Measurements from ENCODE around the gene OPA1.

Gene OPA1, protein sequence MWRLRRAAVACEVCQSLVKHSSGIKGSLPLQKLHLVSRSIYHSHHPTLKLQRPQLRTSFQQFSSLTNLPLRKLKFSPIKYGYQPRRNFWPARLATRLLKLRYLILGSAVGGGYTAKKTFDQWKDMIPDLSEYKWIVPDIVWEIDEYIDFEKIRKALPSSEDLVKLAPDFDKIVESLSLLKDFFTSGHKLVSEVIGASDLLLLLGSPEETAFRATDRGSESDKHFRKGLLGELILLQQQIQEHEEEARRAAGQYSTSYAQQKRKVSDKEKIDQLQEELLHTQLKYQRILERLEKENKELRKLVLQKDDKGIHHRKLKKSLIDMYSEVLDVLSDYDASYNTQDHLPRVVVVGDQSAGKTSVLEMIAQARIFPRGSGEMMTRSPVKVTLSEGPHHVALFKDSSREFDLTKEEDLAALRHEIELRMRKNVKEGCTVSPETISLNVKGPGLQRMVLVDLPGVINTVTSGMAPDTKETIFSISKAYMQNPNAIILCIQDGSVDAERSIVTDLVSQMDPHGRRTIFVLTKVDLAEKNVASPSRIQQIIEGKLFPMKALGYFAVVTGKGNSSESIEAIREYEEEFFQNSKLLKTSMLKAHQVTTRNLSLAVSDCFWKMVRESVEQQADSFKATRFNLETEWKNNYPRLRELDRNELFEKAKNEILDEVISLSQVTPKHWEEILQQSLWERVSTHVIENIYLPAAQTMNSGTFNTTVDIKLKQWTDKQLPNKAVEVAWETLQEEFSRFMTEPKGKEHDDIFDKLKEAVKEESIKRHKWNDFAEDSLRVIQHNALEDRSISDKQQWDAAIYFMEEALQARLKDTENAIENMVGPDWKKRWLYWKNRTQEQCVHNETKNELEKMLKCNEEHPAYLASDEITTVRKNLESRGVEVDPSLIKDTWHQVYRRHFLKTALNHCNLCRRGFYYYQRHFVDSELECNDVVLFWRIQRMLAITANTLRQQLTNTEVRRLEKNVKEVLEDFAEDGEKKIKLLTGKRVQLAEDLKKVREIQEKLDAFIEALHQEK

GRCh38 chr3:193592841-193593667 is at the start of gene OPA1:
OPA1 (plus strand) TSS chr3:193593208; CDS start chr3:193593378, 170 bp downstream.
- FAIRE-seq (peak; percentile 67), DNase-seq (ENCODE audit: low spot score) (peak; percentile 98)

- FAIRE-seq, result no peak
- DNase-seq (ENCODE audit: low spot score), result no peak
These were observed 48.7 kb upstream of the OPA1 start for GRCh38 chr3:193544289-193544688.

- DNase-seq (ENCODE audit: low spot score) (no peak), FAIRE-seq (no peak)
These were observed 47.7 kb upstream of the OPA1 start for GRCh38 chr3:193545304-193545703.

- DNase-seq (ENCODE audit: low spot score) (no peak), FAIRE-seq (no peak)
These were observed 46.9 kb upstream of the OPA1 start for GRCh38 chr3:193546129-193546528.

DNA sequence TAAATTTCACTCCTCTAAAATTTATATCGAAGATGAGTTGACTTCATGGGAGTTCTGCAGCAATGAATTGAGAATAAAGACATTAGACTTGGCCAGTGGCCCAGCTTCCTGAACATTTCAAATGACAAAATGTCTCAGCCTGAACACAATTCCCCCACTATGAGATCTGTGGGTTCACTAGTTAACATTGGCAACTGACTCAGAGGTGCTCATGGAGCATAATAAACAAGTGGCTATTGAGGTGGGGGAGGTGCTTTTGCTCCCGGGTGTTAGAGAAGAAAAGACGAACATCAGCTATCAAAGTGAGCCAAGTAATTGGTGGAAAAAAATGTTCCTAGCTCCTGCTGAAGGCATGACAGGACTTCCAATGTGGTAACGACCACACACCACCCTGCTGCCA is 44.6 kb upstream of the OPA1 start:
- no peak for FAIRE-seq
- no peak for DNase-seq (ENCODE audit: low spot score)

DNA sequence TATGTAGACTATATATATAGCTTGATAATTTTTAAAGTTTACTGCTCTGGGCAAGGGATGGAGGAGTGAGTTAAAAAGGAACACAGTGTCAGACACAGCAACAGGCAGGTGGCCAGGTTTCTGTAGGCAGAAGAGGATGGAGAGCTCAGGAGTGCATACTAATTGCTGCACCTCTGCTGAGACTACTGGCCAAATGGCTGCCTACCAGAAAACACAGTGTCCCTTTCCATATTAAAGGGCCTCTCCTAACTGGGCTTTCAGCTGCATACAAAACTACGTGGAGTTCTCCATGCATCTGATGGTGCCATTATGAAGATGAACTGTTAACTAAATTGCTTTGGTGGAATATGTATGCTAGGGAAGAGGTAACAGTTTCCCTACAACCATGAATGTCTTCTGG is 40.1 kb upstream of the OPA1 start:
- no peak for DNase-seq (ENCODE audit: low spot score)
- FAIRE-seq, result no peak

- FAIRE-seq (no peak), DNase-seq (ENCODE audit: low spot score) (no peak)
These were observed 39.4 kb upstream of the OPA1 start for GRCh38 chr3:193553586-193553985.

DNA sequence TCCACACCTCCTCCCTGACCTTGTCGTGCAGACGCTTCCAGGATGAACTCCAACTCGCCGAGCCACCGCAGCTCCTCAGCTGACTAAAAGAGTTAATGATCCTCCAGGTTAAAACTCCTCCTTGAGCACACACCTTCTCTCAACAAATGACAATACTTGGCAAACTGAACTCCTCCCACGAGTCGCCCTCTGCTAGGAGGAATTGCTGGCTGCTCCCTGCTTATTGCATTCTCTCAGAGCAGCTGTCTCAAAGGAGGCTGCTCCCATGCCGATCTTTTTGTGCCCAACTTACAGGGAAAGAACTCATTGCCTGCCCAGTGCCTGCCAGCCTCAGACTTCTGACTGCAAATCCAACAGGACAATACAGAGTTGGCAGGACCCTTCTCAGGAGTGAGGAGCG is 38.2 kb upstream of the OPA1 start, which contains the start of gene ATP13A4:
ATP13A4 (minus strand) TSS at position 85 of the 400 bp plus-strand sequence. CDS start 96 bp downstream, outside the sequence.
- no peak for DNase-seq (ENCODE audit: low spot score)

GRCh38 chr3:193556841-193557240 is 36.2 kb upstream of the OPA1 start:
- no peak for FAIRE-seq
- no peak for DNase-seq (ENCODE audit: low spot score)

More for the DNA sequence above, 38.2 kb upstream of the OPA1 start, which contains the start of gene ATP13A4:
- FAIRE-seq, result no peak

DNA sequence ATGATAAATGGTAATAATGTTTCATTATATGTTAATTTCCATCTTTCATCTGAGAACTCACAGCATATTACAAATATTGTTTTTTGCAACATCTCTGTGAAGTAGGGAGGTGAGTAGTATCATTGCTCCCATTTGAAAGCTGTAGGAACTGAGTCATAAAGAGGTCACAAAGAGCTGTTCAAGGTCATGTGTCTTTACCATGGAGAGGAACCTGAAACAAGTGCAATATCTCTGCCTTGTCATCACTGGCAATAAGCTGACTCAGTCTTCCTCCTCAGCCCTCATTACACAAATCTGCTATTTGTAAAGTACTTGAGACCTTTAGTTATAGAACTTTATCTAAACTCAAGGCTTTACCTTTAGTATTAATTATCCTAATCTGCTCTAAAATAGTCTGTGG is 33.9 kb upstream of the OPA1 start:
- FAIRE-seq (no peak), DNase-seq (ENCODE audit: low spot score) (no peak)

- DNase-seq (ENCODE audit: low spot score), result no peak
- FAIRE-seq, result no peak
These were observed 32.9 kb upstream of the OPA1 start for GRCh38 chr3:193560091-193560490.

- DNase-seq (ENCODE audit: low spot score), result no peak
- no peak for FAIRE-seq
These were observed 32.1 kb upstream of the OPA1 start for GRCh38 chr3:193560870-193561269.

DNA sequence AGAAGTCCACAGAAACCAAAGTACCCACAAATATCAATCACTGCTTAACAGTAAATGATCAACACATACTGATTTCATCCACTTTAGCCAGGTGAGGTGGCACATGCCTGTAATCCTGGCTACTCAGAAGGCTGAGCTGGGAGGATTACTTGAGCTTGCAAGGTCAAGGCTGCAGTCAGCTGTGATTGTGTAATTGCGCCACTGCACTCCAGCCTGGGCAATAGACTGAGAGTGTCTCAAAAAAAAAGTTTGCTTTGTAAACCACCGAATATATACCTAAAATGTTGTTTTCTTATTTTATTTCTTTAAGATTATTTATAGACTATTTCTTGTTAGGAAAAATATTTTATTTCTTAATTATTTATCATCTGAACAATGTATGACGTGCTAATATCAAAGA is 29.6 kb upstream of the OPA1 start:
- DNase-seq (ENCODE audit: low spot score) (no peak), FAIRE-seq (no peak)

- no peak for FAIRE-seq
- DNase-seq (ENCODE audit: low spot score), result no peak
These were observed 29.0 kb upstream of the OPA1 start for GRCh38 chr3:193564012-193564411.

DNA sequence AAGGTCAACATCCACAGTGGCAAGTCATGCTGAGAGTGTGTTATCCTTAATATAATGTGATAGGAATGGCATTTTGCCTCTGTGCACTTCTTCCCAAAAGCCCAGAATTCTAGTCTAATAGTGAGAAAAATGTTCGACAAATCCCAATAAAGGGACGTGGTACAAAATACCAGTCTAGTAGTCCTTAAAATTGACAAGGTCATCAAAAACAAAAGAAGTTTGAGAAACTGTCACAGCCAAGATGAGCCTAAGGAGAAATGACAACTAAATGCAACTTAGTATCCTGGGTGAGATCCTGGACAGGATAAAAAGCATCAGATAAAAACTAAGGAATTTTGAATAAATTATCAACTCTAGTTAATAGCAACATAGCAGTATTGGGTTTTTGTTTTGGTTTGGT is 23.9 kb upstream of the OPA1 start:
- DNase-seq (ENCODE audit: low spot score) (no peak), FAIRE-seq (no peak)

GRCh38 chr3:193572426-193572908 is 20.5 kb upstream of the OPA1 start:
- DNase-seq (ENCODE audit: low spot score) (peak; percentile 39), FAIRE-seq (peak; percentile 67)

DNA sequence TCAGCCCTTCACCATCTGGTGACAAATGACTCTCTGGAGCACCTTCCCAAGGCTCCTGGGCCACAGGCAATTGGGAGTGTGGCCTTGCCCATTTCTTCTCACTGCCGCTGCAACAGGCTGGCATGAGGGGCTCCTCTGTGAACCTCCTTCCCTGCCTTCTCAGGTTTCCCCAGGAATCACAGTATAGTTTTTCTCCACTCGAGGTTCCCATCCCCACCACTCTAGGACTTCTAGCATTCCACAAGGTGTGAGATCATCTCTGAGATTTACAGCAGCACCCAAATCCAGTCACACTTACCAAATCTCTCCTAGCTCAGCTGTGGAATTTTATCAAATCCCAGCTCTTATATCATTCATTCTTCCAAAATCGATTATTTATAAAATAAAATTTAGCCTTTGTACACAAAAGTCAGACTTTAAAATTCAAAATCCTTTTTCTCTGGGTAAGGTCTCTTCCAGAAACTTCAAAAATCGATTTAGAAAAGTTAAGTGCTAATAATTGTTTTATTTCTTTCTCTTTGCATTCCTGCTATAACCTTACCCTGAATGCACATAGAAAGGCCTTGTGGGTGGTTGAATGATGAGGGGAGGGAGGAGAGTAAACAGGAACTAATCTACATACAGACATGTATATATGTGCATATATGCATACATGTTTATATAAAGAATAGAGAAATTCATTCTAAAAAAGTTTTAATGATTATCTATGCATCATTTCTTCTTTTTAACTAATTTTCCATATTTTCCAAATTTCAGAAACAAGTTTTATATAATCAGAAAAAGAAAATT is 19.4 kb upstream of the OPA1 start:
- DNase-seq (ENCODE audit: low spot score) (no peak), FAIRE-seq (no peak)

DNA sequence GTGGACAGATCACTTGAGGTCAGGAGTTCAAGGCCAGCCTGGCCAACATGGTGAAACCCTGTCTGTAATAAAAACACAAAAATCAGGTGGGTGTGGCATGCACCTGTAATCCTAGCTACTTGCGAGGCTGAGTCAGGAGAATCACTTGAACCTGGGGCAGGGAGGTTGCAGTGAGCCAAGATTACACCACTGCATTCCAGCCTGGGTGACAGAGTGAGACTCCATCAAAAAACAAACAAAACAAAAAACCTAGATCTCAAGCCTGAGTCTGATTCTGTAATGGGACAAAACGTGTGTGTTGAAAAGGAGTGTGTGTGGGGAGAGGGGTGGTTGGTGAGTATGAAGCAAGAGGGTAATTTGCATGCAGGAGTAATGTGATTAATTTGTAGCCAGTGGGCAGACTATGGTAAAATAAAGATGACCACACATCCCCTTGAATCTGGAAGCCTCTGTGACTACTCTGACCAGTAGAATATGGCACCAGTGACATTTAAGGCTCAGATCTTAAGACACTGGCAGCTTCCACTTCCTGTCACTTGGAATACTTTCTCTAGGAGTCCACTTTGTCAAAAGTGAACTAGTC is 18.4 kb upstream of the OPA1 start:
- FAIRE-seq (no peak), DNase-seq (ENCODE audit: low spot score) (no peak)

DNA sequence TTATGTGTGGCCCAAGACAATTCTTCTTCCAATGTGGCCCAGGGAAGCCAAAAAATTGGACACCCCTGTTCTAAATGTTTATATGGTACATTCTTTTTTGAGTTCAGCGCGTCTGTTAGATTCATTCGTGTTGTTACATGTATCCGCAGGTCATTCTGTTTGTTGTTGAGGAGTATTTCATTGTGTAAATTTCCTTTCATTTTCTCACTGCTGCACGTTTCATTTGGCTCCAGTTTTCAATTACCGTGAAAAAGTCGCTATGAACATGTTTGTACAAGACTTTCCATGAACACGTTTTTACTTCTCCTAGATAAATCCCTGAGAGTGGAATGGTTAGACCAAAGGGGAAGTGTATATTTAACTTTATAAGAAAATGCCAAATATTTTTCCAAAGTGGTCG is 7.5 kb upstream of the OPA1 start:
- no peak for FAIRE-seq
- no peak for DNase-seq (ENCODE audit: low spot score)

DNA sequence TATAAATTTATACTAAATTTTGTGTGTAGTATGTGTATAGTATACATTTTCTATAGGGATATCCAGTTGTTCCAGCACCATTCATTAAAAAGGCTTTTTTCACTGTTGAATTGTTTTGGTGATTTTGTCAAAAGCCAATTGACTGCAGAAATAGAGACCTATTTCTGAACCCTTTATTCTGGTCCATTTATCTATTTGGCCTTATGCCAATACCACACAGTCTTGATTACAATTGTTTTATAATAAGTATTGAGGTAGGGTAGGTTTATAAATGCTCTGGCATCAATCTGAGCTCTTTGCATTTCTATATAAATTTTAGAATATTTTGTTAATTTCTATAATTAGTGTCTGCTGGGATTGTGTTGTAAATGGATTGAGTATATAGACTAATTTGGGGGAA is 6.5 kb upstream of the OPA1 start:
- DNase-seq (ENCODE audit: low spot score) (no peak), FAIRE-seq (no peak)
